Ovary (tissue), 9 donors: ENCODE data around the gene RPRD1B. TPM values are rescaled to one million over a fixed set of nuclear protein-coding genes. Genes with fewer than 3 reads are reported as not detected.

Source experiments
- DNase-seq, 5 donors: peaks; one replicate each; pipeline ENCODE4 v3.0.0-alpha.2; 2019 to 2020
- H3K27ac ChIP-seq, 2 donors: fragments of 200-600 bp; one replicate each; pipeline versions ENCODE4 v1.5.1 to v1.8.0; 2019 to 2022
- H3K27me3 ChIP-seq: fragments of 200-600 bp; one replicate; pipeline ENCODE4 v1.8.0; 2022
- H3K36me3 ChIP-seq: fragments of 200-600 bp; sonication (generic); one replicate; pipeline ENCODE4 v1.5.1; 2019
- H3K4me1 ChIP-seq: one replicate; pipeline ENCODE4 v1.8.1; 2013; ENCODE audit warnings: mild to moderate bottlenecking, moderate library complexity; ENCODE audit not compliant: insufficient read depth
- H3K4me3 ChIP-seq: fragments of 200-600 bp; sonication (generic); one replicate; pipeline ENCODE4 v1.5.1; 2017
- H3K9me3 ChIP-seq, 2 donors: fragments of 200-600 bp in 1 of 2; sonication (generic) in 1 of 2; one replicate each; pipeline versions ENCODE4 v1.5.1 to v1.8.1; 2013 to 2019; ENCODE audit warnings: mild to moderate bottlenecking in 1 of 2, moderate library complexity in 1 of 2
- EP300 ChIP-seq: sonication (generic); formaldehyde crosslinking; IDR thresholded peaks from one replicate; pipeline ENCODE4 v1.6.1; 2017; ENCODE audit warnings: antibody characterized with exemption
- POLR2A ChIP-seq: fragments of 450-650 bp; IDR thresholded peaks from one replicate; pipeline ENCODE4 v1.6.1; 2017; ENCODE audit warnings: antibody characterized with exemption, mild to moderate bottlenecking, moderate library complexity
- WGBS, 3 donors: extraction: QIAGEN DNeasy Blood & Tissue Kit in 1 of 3; methylation state at CpG; one replicate each; pipeline versions ENCODE4 v1.1.5 to v1.1.7; 2013 to 2017; 5-methylcytosine and 5-hydroxymethylcytosine counted together
- intact Hi-C, 4 donors: fragments of 100-400 bp; cut with DNase I; formaldehyde crosslinking; loops; one replicate each; pipeline versions ENCODE4 v1.11.0 to v1.15.1; 2022 to 2023
- polyA plus RNA-seq, 2 donors: library from polyadenylated mRNA; stranded (reverse); fragments of 200-250 nt in 1 of 2; fragments of 350-450 nt in 1 of 2; fragmentation: Illumina TruSeq in 1 of 2; extraction: RNeasy Lipid Tissue Mini Kit (QIAGEN cat#74804) in 1 of 2; gene quantifications; one replicate each; pipeline ENCODE4 v1.2.3, GENCODE V29; 2013 to 2014
- total RNA-seq, 7 donors: library from RNA; depleted of rRNA in 2 of 7; stranded (reverse); fragments of >200 nt in 2 of 7; fragmentation: NEBNext Ultra II Directional in 3 of 7; extraction: Animal tissue kit (Norgen Biotek cat#: 25700) in 3 of 7; gene quantifications; one replicate each; pipeline versions ENCODE4 v1.1.0 to v1.2.4, GENCODE V29; 2016 to 2023
- TF ChIP-seq, protein P1 (sequence below), 3 donors: fragments of 450-650 bp in 2 of 3; fragments of 200-600 bp in 1 of 3; IDR thresholded peaks; one replicate each; pipeline versions ENCODE4 v1.5.1 to v1.8.0; 2016 to 2022; ENCODE audit warnings: antibody characterized with exemption in 3 of 3, mild to moderate bottlenecking in 1 of 3
- donor health status: DM: no; HTN: no; CAD: no; lungs with moderate emphysema.
- donor health status: DM: no; HTN: no; CAD: no.
- donor health status: Bipolar disorder and iron deficiency.
- donor health status: DM: yes; HTN: yes; CAD: no.
- donor health status: DM: no; HTN: no; CAD: no.
- donor health status: DM: yes; HTN: yes; CAD: no.

RPRD1B gene
- total and polyA plus RNA-seq, 9 donors: 12.1 to 45.3 (median 33.4) TPM

- intact Hi-C loops: loop anchor here in 3 of 4 donors (10.0 kb wide), 1 partner anchor 425 kb away; no protein-coding TSS in a partner anchor
- 69 to 72% (median 71%) methylated on average over 7 of the region's 7 CpGs for WGBS, 3 donors
- Histone ChIP-seq H3K4me3 (no peak overlapping the region), H3K27me3 (no peaks in the 10 kb centered on the region), H3K27ac (no peak overlapping the region), H3K4me1 (peaks cover 4% of the 10 kb centered on the region), H3K9me3 (no peaks in the 10 kb centered on the region), H3K36me3 (no peaks in the 10 kb centered on the region)
- TF ChIP-seq EP300 (no peak), POLR2A (no peak)
- TF ChIP-seq, protein P1, sequence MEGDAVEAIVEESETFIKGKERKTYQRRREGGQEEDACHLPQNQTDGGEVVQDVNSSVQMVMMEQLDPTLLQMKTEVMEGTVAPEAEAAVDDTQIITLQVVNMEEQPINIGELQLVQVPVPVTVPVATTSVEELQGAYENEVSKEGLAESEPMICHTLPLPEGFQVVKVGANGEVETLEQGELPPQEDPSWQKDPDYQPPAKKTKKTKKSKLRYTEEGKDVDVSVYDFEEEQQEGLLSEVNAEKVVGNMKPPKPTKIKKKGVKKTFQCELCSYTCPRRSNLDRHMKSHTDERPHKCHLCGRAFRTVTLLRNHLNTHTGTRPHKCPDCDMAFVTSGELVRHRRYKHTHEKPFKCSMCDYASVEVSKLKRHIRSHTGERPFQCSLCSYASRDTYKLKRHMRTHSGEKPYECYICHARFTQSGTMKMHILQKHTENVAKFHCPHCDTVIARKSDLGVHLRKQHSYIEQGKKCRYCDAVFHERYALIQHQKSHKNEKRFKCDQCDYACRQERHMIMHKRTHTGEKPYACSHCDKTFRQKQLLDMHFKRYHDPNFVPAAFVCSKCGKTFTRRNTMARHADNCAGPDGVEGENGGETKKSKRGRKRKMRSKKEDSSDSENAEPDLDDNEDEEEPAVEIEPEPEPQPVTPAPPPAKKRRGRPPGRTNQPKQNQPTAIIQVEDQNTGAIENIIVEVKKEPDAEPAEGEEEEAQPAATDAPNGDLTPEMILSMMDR (IDR thresholded peaks at IDR 0.05): no peak
- DNase-seq: no peak
These were observed 43.8 kb upstream of the RPRD1B start for GRCh38 chr20:37989601-37990295.

DNA sequence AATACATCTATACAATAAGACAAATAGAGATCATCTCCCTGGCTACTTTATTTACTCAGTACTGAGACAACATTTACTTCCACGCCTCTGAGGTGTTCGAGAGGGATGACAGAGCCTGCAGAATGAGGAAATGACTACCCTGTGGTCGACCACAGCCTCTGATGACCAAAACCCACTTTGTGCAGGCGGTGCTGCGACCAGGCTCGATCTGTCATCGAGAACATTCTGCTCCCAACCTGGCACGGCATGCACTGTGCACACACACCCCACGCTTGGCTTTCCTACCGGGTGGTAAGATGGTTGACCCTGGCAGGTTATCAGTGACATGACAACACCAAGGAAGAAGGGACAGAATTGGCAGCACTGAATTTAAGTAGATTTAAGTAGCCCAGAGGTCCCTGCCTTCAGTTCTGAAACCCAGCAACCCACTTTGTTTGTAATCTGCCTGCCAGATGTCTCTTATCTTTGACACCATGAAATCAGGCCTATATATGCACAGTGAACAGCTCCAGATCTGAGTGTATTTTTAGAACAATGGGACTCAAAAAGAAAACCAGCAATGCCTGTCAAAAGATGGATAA lies 42.9 kb upstream of the RPRD1B start:
- H3K4me1 ChIP-seq: peaks cover 4% of the 10 kb centered on the region
- no peaks in the 10 kb centered on the region for H3K9me3 ChIP-seq
- TF ChIP-seq EP300: no peak
- TF ChIP-seq, protein P1 (IDR thresholded peaks at IDR 0.05): no peak
- TF ChIP-seq POLR2A: no peak
- H3K4me3 ChIP-seq: no peak overlapping the region
- H3K27ac ChIP-seq: no peak overlapping the region
- intact Hi-C loops: loop anchor here in 3 of 4 donors (10.0 kb wide), 1 partner anchor 426 kb away; no protein-coding TSS in a partner anchor
- H3K36me3 ChIP-seq: no peaks in the 10 kb centered on the region
- 70 to 83% (median 73%) methylated on average over 10 of the region's 10 CpGs for WGBS, 3 donors
- no peaks in the 10 kb centered on the region for H3K27me3 ChIP-seq
- DNase-seq: no peak

- Histone ChIP-seq H3K9me3 (no peaks in the 10 kb centered on the region), H3K27me3 (no peaks in the 10 kb centered on the region), H3K27ac (no peak overlapping the region), H3K4me3 (no peak overlapping the region), H3K36me3 (no peaks in the 10 kb centered on the region), H3K4me1 (peaks cover 4% of the 10 kb centered on the region)
- intact Hi-C loops: loop anchor here in 3 of 4 donors (10.0 kb wide), 1 partner anchor 427 kb away; no protein-coding TSS in a partner anchor
- no peak for DNase-seq
- WGBS, 3 donors: 63 to 78% (median 71%) methylated on average over 4 of the region's 4 CpGs
- no peak for TF ChIP-seq EP300
- TF ChIP-seq, protein P1 (IDR thresholded peaks at IDR 0.05): no peak
- TF ChIP-seq POLR2A: no peak
These were observed 42.2 kb upstream of the RPRD1B start for GRCh38 chr20:37991157-37991866.

DNA sequence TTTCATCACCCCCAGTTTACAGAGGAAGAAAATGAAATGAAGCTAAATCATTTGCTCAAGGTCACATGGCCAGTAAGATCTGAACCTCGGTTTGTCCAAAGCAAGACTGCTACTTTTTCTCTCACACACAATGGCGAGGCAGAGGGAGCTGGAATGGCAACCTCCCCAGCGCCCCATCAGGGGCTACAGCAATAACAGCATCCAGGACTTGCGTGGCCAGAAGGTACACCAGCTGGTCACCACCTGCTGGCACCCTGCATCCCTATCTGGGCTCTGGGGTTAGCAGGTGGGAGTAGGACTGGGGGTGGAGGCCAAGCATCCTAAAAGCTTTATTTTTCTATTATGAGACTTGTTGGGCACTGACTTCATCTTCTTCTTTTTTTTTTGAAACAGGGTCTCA lies 41.6 kb upstream of the RPRD1B start:
- H3K4me1 ChIP-seq: peaks cover 2% of the 10 kb centered on the region
- 85 to 94% (median 90%) methylated on average over 4 of the region's 4 CpGs for WGBS, 3 donors
- H3K36me3 ChIP-seq: no peaks in the 10 kb centered on the region
- TF ChIP-seq POLR2A (no peak), EP300 (no peak)
- TF ChIP-seq, protein P1 (IDR thresholded peaks at IDR 0.05): no peak
- no peak overlapping the region for H3K27ac ChIP-seq
- DNase-seq: no peak
- no peaks in the 10 kb centered on the region for H3K27me3 ChIP-seq
- intact Hi-C loops: loop anchor here in 3 of 4 donors (10.0 kb wide), 1 partner anchor 427 kb away; no protein-coding TSS in a partner anchor
- no peak overlapping the region for H3K4me3 ChIP-seq
- no peaks in the 10 kb centered on the region for H3K9me3 ChIP-seq
